Colonic mucosa (tissue), 4 donors: ENCODE measurements around the gene CTF1. TPM values are rescaled to one million over a fixed set of nuclear protein-coding genes. Genes with fewer than 3 reads are reported as not detected.

Experiments
- DNase-seq: peaks from one replicate; pipeline ENCODE4 v3.0.0-alpha.2; 2020
- H3K27ac ChIP-seq: fragments of 200-600 bp; one replicate; pipeline ENCODE4 v1.8.0; 2021
- H3K27me3 ChIP-seq: fragments of 200-600 bp; one replicate; pipeline ENCODE4 v1.8.0; 2021
- H3K36me3 ChIP-seq: fragments of 200-600 bp; one replicate; pipeline ENCODE4 v1.8.0; 2021
- H3K4me1 ChIP-seq: fragments of 200-600 bp; one replicate; pipeline ENCODE4 v1.8.0; 2021; ENCODE audit warnings: mild to moderate bottlenecking
- H3K4me3 ChIP-seq: fragments of 200-600 bp; one replicate; pipeline ENCODE4 v1.8.0; 2021
- H3K9ac ChIP-seq, 2 donors: one replicate each; pipeline ENCODE4 v1.7.0; 2013; ENCODE audit warnings: control low read depth in 2 of 2, low read depth in 2 of 2, low read length in 2 of 2
- H3K9me3 ChIP-seq: fragments of 200-600 bp; one replicate; pipeline ENCODE4 v1.8.0; 2021
- intact Hi-C: fragments of 100-400 bp; cut with DNase I; formaldehyde crosslinking; loops from one replicate; pipeline ENCODE4 v1.14.1; 2022
- total RNA-seq, 2 donors: library from RNA; stranded (reverse); fragmentation: NEBNext Ultra II Directional in 1 of 2; extraction: Animal tissue kit (Norgen Biotek cat#: 25700) in 1 of 2; gene quantifications; one replicate each; pipeline ENCODE4 v1.2.1, GENCODE V29; 2021
- TF ChIP-seq, protein P1 (sequence below): fragments of 200-600 bp; IDR thresholded peaks from one replicate; pipeline ENCODE4 v1.8.0; 2022; ENCODE audit warnings: antibody characterized with exemption, mild to moderate bottlenecking
- donor health status: healthy.
- donor health status: DM: no; HTN: no; CAD: no.
- donor health status: DM: no; HTN: no; CAD: no.

CTF1 gene
- total RNA-seq, 2 donors from 2014 or later: 0.72 to 1.6 TPM

DNA sequence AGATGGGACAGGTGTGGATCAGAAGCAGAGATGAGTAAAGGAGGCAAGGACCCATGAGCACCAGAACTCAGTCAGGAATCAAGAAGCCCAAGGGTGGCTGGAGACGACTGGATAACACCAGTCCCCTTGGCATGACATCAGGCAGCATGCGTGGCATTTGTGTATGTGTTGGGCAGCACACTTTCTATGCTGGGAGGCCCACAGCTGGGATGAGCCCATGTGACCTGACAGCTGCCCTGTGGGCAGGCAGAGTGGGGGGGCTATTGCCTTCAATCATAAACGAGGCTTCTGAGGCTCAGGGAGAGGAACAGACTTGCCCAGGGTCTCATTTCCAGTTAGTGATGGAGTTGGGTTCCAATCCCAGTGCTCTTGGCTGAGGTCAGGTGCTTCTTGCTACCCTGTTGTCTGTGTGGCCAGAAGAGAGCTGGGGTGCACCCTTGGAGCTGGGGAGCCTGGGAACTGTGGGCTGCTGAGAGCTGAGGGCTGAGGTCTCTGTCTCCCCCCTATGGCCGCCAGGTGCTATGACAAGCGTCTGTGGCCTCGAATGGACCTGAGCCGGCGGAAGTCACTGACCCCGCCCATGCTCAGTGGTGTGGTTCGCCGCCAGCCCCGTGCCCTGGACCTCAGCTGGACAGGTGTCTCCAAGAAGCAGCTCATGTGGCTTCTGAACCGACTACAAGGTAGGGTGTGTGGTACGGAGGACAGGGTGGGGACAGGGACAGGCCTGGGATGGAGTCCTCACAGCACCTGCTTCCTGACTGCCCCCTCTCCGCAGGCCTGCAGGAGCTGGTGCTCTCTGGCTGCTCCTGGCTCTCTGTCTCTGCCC is 45.4 kb downstream of the CTF1 start:
- Histone ChIP-seq H3K9ac (peak overlapping the region in 1 of 2 donors; percentile 32), H3K27ac (peak overlapping the region; percentile 55)
- intact Hi-C loops: no loop called here

DNA sequence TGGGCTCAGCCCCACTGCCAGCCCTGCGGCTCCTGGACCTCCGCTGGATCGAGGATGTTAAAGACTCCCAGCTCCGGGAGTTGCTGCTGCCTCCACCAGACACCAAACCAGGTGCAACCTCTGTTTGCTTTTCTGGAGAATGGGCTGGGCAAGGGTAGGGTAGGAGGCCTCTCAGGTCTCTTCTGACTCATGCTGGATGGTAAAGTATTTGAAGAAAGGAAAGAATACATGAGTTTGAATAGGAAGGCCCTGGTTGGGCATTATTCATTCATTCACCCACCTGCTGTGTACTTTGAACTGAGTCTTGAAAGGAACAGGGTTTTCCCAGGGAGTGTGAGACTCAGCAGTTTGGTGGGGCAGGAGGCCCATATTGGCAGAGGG is 46.0 kb downstream of the CTF1 start:
- Histone ChIP-seq H3K27ac (peak overlapping the region; percentile 55), H3K9ac (peak overlapping the region in 1 of 2 donors; percentile 32), H3K9me3 (no peaks in the 10 kb centered on the region), H3K27me3 (no peaks in the 10 kb centered on the region), H3K36me3 (no peaks in the 10 kb centered on the region), H3K4me3 (no peak overlapping the region), H3K4me1 (peaks cover 10% of the 10 kb centered on the region)
- DNase-seq: peak; percentile 32
- TF ChIP-seq, protein P1, sequence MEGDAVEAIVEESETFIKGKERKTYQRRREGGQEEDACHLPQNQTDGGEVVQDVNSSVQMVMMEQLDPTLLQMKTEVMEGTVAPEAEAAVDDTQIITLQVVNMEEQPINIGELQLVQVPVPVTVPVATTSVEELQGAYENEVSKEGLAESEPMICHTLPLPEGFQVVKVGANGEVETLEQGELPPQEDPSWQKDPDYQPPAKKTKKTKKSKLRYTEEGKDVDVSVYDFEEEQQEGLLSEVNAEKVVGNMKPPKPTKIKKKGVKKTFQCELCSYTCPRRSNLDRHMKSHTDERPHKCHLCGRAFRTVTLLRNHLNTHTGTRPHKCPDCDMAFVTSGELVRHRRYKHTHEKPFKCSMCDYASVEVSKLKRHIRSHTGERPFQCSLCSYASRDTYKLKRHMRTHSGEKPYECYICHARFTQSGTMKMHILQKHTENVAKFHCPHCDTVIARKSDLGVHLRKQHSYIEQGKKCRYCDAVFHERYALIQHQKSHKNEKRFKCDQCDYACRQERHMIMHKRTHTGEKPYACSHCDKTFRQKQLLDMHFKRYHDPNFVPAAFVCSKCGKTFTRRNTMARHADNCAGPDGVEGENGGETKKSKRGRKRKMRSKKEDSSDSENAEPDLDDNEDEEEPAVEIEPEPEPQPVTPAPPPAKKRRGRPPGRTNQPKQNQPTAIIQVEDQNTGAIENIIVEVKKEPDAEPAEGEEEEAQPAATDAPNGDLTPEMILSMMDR: no peak
- intact Hi-C loops: no loop called here

More for the DNA sequence above, 45.4 kb downstream of the CTF1 start:
- Histone ChIP-seq H3K36me3 (no peaks in the 10 kb centered on the region), H3K27me3 (no peaks in the 10 kb centered on the region), H3K9me3 (no peaks in the 10 kb centered on the region), H3K4me1 (peaks cover 10% of the 10 kb centered on the region), H3K4me3 (no peak overlapping the region)
- peak; percentile 84 for DNase-seq
- TF ChIP-seq, protein P1: peak; percentile 89

- Histone ChIP-seq H3K4me1 (peaks cover 10% of the 10 kb centered on the region), H3K36me3 (no peaks in the 10 kb centered on the region), H3K9ac (no peak overlapping the region), H3K4me3 (no peak overlapping the region), H3K27me3 (no peaks in the 10 kb centered on the region), H3K27ac (no peak overlapping the region), H3K9me3 (no peaks in the 10 kb centered on the region)
- intact Hi-C loops: no loop called here
- no peak for DNase-seq
- TF ChIP-seq, protein P1: no peak
These were observed 47.9 kb downstream of the CTF1 start for GRCh38 chr16:30944352-30944751.

DNA sequence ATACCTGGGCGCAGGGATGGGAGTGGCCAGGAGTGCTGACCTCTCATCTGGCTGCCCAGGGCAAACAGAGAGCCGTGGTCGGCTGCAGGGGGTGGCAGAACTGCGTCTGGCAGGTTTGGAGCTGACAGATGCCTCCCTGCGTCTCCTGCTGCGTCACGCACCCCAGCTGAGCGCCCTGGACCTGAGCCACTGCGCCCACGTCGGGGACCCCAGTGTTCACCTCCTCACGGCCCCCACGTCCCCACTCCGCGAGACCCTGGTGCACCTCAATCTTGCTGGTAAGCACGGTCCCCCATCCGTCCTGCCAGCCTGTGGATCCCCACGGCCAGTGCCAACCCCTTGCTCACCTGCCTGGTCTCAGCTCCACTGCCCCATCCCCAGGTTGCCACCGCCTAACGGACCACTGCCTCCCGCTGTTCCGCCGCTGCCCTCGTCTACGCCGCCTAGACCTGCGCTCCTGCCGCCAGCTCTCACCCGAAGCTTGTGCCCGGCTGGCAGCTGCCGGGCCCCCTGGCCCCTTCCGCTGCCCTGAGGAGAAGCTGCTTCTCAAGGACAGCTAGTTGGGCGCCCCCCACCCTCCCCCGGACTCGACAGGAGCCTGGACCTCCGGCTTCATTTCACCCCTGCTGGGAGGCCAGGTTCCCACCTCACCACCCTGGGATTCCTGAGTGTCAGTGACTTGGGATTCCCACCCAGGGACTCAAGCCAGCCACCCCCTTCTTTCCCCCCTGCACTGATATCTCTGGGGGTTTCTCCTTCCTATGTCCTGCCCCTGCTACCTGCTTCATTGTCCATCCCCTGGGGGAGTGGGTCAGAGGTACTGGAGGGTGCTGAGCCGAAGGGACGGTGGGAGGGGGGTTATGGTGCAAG is 50.5 kb downstream of the CTF1 start:
- TF ChIP-seq, protein P1: no peak
- Histone ChIP-seq H3K9me3 (no peaks in the 10 kb centered on the region), H3K27ac (no peak overlapping the region), H3K4me1 (peaks cover 22% of the 10 kb centered on the region), H3K4me3 (no peak overlapping the region), H3K27me3 (no peaks in the 10 kb centered on the region), H3K9ac (no peak overlapping the region), H3K36me3 (no peaks in the 10 kb centered on the region)
- no peak for DNase-seq
- intact Hi-C loops: no loop called here

DNA sequence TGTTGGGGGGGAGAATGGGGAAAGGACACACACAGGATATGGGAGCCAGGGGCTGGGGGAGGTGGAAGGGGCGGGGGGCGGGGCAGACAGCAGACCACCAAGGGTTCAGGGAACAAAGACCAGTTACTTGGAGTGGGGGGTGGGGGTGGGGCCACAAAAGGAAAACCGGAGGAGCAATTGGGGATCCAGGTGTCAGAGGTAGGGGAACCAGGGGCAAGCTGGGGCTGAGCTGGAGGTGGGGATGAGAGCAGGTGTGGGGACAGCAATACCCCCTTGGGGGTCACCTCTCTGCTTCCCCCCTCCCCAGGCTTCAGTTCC is 51.1 kb downstream of the CTF1 start:
- DNase-seq: no peak
- no peaks in the 10 kb centered on the region for H3K36me3 ChIP-seq
- no peaks in the 10 kb centered on the region for H3K9me3 ChIP-seq
- H3K27me3 ChIP-seq: no peaks in the 10 kb centered on the region
- no peak overlapping the region for H3K27ac ChIP-seq
- peaks cover 16% of the 10 kb centered on the region for H3K4me1 ChIP-seq
- TF ChIP-seq, protein P1: no peak
- peak overlapping the region in 1 of 2 donors; percentile 19 for H3K9ac ChIP-seq
- no peak overlapping the region for H3K4me3 ChIP-seq
- intact Hi-C loops: no loop called here
